ENCODE data around the gene SRD5A1.

The SRD5A1 gene

DNA sequence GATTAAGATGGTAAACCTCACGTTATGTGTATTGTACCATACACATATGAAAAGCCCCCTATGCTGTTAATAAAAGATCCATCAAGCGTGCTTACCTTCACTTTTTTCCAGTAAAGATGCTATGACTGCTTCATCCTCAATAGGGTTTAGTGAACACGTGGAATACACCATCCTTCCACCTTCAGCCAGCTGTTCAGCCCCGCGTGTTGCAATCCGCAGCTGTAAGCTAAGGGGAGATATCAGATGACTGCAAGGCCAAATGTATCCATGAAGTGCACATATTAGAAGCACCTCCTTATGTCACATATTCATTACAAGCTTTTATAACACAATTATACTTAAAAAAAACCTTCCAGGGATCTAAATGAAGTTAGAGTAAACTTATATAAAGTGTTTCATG lies 16.6 kb upstream of the SRD5A1 start:
- Mint-ChIP-seq H3K4me1 (peaks cover 15% of the 10 kb centered on the region), H3K4me3 (no peak overlapping the region), H3K27me3 (no peaks in the 10 kb centered on the region), H3K9me3 (no peaks in the 10 kb centered on the region), H3K27ac (no peak overlapping the region), H3K36me3 (ENCODE audit: low read depth) (peaks cover 76% of the 10 kb centered on the region)
- DNase-seq (no peak), ATAC-seq (no peak)

DNA sequence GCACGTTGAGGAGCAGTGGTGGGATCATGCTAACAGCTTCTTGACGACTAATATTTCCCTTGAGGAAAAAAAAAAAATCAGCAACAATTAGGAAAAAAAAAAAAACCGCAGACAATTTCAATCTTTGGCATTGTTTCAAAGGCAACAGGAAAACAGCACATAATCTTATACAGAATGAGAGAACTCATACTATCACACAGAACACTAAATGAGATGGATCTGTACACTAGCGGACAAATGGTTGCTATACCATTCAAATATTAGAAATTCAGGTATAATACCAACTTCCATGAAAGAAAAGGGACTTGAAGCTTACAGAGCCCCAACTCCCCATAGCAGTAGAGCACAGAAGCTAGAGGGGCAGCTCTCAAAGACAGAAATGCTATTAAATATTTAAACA lies 10.0 kb upstream of the SRD5A1 start:
- H3K27ac Mint-ChIP-seq, result no peak overlapping the region
- H3K36me3 Mint-ChIP-seq (ENCODE audit: low read depth), result peaks cover 78% of the 10 kb centered on the region
- H3K9me3 Mint-ChIP-seq, result peaks cover 10% of the 10 kb centered on the region

DNA sequence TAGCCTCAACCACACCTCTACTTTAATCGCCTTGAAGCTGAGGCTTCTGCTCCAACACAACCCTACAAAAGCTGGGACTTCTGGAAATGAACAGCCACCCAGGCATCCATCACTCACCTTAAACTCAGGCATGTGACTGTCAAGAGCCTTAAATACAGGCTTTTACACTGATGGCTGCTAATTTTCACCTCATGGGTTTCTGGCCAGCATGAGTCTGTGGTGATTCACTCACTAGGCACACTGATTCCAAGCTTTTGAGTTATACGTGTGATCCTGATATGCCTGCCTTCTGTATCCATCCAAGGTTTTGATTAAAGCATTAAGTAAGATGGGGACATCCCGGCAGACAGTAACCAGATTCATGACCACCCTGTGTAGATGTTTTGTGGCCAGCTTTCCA lies 9.3 kb upstream of the SRD5A1 start:
- no peak for ATAC-seq
- H3K36me3 Mint-ChIP-seq (ENCODE audit: low read depth), result peaks cover 81% of the 10 kb centered on the region
- no peak for DNase-seq
- H3K4me3 Mint-ChIP-seq, result no peak overlapping the region
- no peak overlapping the region for H3K27ac Mint-ChIP-seq
- H3K27me3 Mint-ChIP-seq, result no peaks in the 10 kb centered on the region
- peaks cover 27% of the 10 kb centered on the region for H3K4me1 Mint-ChIP-seq
- H3K9me3 Mint-ChIP-seq, result peaks cover 10% of the 10 kb centered on the region

More for the DNA sequence above, 10.0 kb upstream of the SRD5A1 start:
- Mint-ChIP-seq H3K4me1 (peaks cover 22% of the 10 kb centered on the region), H3K27me3 (no peaks in the 10 kb centered on the region), H3K4me3 (no peak overlapping the region)
- no peak for DNase-seq
- ATAC-seq, result no peak

- DNase-seq (no peak), ATAC-seq (no peak)
- Mint-ChIP-seq H3K9me3 (peaks cover 10% of the 10 kb centered on the region), H3K27ac (no peak overlapping the region), H3K27me3 (no peaks in the 10 kb centered on the region), H3K4me1 (peaks cover 52% of the 10 kb centered on the region), H3K4me3 (no peak overlapping the region), H3K36me3 (ENCODE audit: low read depth) (peaks cover 90% of the 10 kb centered on the region)
These were observed 6.7 kb upstream of the SRD5A1 start for GRCh38 chr5:6626508-6626907.

- peaks cover 55% of the 10 kb centered on the region for H3K36me3 Mint-ChIP-seq (ENCODE audit: low read depth)
- H3K4me1 Mint-ChIP-seq, result peaks cover 53% of the 10 kb centered on the region
- peak overlapping the region; percentile 98 for H3K27ac Mint-ChIP-seq
- no peaks in the 10 kb centered on the region for H3K9me3 Mint-ChIP-seq
- no peak for DNase-seq
- H3K27me3 Mint-ChIP-seq, result no peaks in the 10 kb centered on the region
- peak overlapping the region; percentile 99 for H3K4me3 Mint-ChIP-seq
- no peak for ATAC-seq
These were observed 1.8 kb upstream of the SRD5A1 start for GRCh38 chr5:6631441-6631840.

GRCh38 chr5:6632324-6632887 lies 834 bp upstream of the SRD5A1 start:
- Mint-ChIP-seq H3K27me3 (no peaks in the 10 kb centered on the region), H3K27ac (peak overlapping the region; percentile 98), H3K4me3 (peak overlapping the region; percentile 99), H3K9me3 (no peaks in the 10 kb centered on the region), H3K4me1 (peaks cover 49% of the 10 kb centered on the region), H3K36me3 (ENCODE audit: low read depth) (peaks cover 48% of the 10 kb centered on the region)
- ATAC-seq, result peak; percentile 26
- DNase-seq, result no peak

GRCh38 chr5:6633469-6634245 lies 417 bp downstream of the SRD5A1 start:
- Mint-ChIP-seq H3K27ac (peak overlapping the region; percentile 98), H3K4me3 (peak overlapping the region; percentile 99), H3K4me1 (peaks cover 49% of the 10 kb centered on the region)

GRCh38 chr5:6634306-6634705 lies 1.1 kb downstream of the SRD5A1 start:
- H3K36me3 Mint-ChIP-seq (ENCODE audit: low read depth), result peaks cover 35% of the 10 kb centered on the region
- no peaks in the 10 kb centered on the region for H3K9me3 Mint-ChIP-seq
- no peak overlapping the region for H3K27ac Mint-ChIP-seq

More at GRCh38 chr5:6633469-6634245, 417 bp downstream of the SRD5A1 start:
- Mint-ChIP-seq H3K27me3 (no peaks in the 10 kb centered on the region), H3K9me3 (no peaks in the 10 kb centered on the region), H3K36me3 (ENCODE audit: low read depth) (peaks cover 41% of the 10 kb centered on the region)
- peak; percentile 60 for ATAC-seq
- DNase-seq, result no peak

DNA sequence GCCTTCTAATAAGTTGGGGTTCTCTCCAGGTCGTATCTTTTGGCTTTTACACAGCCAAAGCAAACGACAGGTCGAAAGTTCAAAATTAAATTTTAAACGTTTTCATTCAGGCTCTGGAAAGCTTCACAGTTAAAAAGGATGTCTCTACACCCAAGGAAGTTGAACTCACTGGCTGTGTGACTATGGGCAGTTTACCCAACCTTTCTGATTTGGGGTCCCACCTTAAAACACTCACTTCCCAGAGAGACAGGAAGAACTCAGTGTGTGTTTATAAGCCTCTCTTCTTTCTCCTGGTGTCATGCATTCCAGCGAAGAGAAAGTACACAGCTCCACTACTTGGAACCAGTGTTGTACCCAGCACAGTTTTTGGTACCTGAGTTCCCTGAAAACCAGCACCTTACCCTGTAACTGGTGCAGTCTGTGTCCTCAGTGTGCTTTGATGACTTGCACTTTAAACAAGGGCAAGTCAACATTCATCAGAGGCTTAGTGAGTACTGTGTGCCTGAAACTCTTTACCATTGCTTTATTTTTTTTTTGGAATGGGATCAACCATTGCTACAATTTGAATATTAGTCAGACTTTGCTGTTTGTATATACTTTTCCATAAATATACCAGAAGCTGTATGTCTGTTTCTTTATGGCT lies 1.7 kb downstream of the SRD5A1 start:
- Mint-ChIP-seq H3K27ac (no peak overlapping the region), H3K4me1 (peaks cover 38% of the 10 kb centered on the region), H3K27me3 (no peaks in the 10 kb centered on the region), H3K9me3 (no peaks in the 10 kb centered on the region), H3K36me3 (ENCODE audit: low read depth) (peaks cover 29% of the 10 kb centered on the region), H3K4me3 (peak overlapping the region; percentile 99)
- ATAC-seq, result no peak
- no peak for DNase-seq

More at GRCh38 chr5:6634306-6634705, 1.1 kb downstream of the SRD5A1 start:
- no peaks in the 10 kb centered on the region for H3K27me3 Mint-ChIP-seq
- H3K4me3 Mint-ChIP-seq, result peak overlapping the region; percentile 99
- no peak for DNase-seq
- no peak for ATAC-seq
- peaks cover 44% of the 10 kb centered on the region for H3K4me1 Mint-ChIP-seq

GRCh38 chr5:6636293-6636692 lies 3.1 kb downstream of the SRD5A1 start:
- ATAC-seq (no peak), DNase-seq (no peak)
- Mint-ChIP-seq H3K27ac (no peak overlapping the region), H3K4me1 (peaks cover 25% of the 10 kb centered on the region), H3K9me3 (no peaks in the 10 kb centered on the region), H3K27me3 (no peaks in the 10 kb centered on the region), H3K4me3 (no peak overlapping the region), H3K36me3 (ENCODE audit: low read depth) (peaks cover 15% of the 10 kb centered on the region)

- ATAC-seq, result no peak
- H3K4me3 Mint-ChIP-seq, result no peak overlapping the region
These were observed 3.8 kb downstream of the SRD5A1 start for GRCh38 chr5:6637022-6637421.

GRCh38 chr5:6637590-6637989 lies 4.3 kb downstream of the SRD5A1 start:
- Mint-ChIP-seq H3K4me3 (no peak overlapping the region), H3K36me3 (ENCODE audit: low read depth) (peaks cover 2% of the 10 kb centered on the region), H3K4me1 (peaks cover 13% of the 10 kb centered on the region), H3K27me3 (no peaks in the 10 kb centered on the region), H3K27ac (no peak overlapping the region), H3K9me3 (no peaks in the 10 kb centered on the region)
- DNase-seq, result no peak
- no peak for ATAC-seq

More at GRCh38 chr5:6637022-6637421, 3.8 kb downstream of the SRD5A1 start:
- Mint-ChIP-seq H3K9me3 (no peaks in the 10 kb centered on the region), H3K27ac (no peak overlapping the region), H3K27me3 (no peaks in the 10 kb centered on the region), H3K4me1 (peaks cover 17% of the 10 kb centered on the region), H3K36me3 (ENCODE audit: low read depth) (peaks cover 8% of the 10 kb centered on the region)
- no peak for DNase-seq

DNA sequence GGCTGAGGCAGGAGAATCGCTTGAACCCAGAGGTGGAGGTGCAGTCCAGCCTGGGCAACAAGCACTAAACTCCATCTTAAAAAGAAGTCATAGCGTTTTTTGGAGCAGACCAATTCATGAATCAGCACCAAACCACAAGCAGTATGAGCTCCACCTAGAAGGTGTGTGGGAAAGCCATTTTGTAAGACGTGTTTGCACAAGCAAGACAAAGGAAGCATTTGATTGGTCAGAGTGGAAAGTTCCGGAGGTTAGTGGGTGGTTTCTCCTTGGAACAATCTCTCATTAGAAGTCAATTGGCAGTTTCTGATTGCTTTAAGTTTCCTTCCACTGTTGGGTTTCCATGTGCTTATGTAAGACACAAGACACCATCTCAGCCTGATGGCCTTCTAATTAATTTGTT lies 5.0 kb downstream of the SRD5A1 start:
- no peak overlapping the region for H3K4me3 Mint-ChIP-seq
- H3K4me1 Mint-ChIP-seq, result peaks cover 13% of the 10 kb centered on the region
- ATAC-seq, result no peak
- no peak for DNase-seq
- H3K9me3 Mint-ChIP-seq, result no peaks in the 10 kb centered on the region
- H3K36me3 Mint-ChIP-seq (ENCODE audit: low read depth), result peaks cover 2% of the 10 kb centered on the region
- no peaks in the 10 kb centered on the region for H3K27me3 Mint-ChIP-seq
- H3K27ac Mint-ChIP-seq, result no peak overlapping the region

DNA sequence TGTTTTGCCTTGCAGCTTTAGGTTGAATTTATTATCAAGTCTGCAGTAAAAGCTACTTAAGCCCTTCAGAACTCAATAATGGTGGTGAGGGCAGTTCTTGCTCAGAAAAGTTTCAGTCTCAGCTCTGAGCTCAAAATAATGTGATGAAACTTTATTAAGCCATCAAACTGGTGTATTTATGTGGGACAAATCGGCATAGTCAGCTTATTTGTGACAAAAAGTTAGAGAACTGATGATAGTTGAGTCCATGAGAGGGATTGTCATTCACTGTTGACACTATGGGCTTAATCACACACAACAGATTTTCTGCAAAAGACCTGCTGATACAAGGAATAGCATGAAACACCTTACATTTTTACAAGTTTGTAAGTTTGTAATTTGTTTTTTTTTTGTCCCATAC lies 9.4 kb downstream of the SRD5A1 start:
- peaks cover 4% of the 10 kb centered on the region for H3K9me3 Mint-ChIP-seq
- H3K27me3 Mint-ChIP-seq, result no peaks in the 10 kb centered on the region
- DNase-seq (no peak), ATAC-seq (no peak)
- peaks cover 6% of the 10 kb centered on the region for H3K4me1 Mint-ChIP-seq
- H3K4me3 Mint-ChIP-seq, result no peak overlapping the region
- peaks cover 16% of the 10 kb centered on the region for H3K36me3 Mint-ChIP-seq (ENCODE audit: low read depth)
- H3K27ac Mint-ChIP-seq, result no peak overlapping the region

GRCh38 chr5:6644794-6645241 lies 11.6 kb downstream of the SRD5A1 start:
- no peak for ATAC-seq
- H3K36me3 Mint-ChIP-seq (ENCODE audit: low read depth), result peaks cover 16% of the 10 kb centered on the region

More at GRCh38 chr5:6644794-6645241, 11.6 kb downstream of the SRD5A1 start:
- no peak for DNase-seq
- Mint-ChIP-seq H3K4me3 (no peak overlapping the region), H3K27me3 (no peaks in the 10 kb centered on the region), H3K4me1 (no peaks in the 10 kb centered on the region), H3K27ac (no peak overlapping the region), H3K9me3 (peaks cover 5% of the 10 kb centered on the region)
